Stimulated activated naive CD8-positive, alpha-beta T cell treated with anti-CD3 and anti-CD28 coated beads, Interleukin-15, Interleukin-2, amounts not matched to agents 100 ng/mL and 50 ng/mL, for 24 hours (primary cell): ENCODE results near the gene ADARB1.
"Not testable (repeated sequence)": the region's sequence is repeated elsewhere in the genome, so short reads cannot be mapped to it uniquely, and the experiment has no call there.

ENCODE experiments used
- H3K27ac Mint-ChIP-seq: one replicate; pipeline ENCODE4 v1.8.0; 2021; ENCODE audit warnings: mild to moderate bottlenecking, mixed read lengths
- H3K27me3 Mint-ChIP-seq: one replicate; pipeline ENCODE4 v1.8.0; 2021; ENCODE audit warnings: mixed read lengths
- H3K36me3 Mint-ChIP-seq: one replicate; pipeline ENCODE4 v1.8.0; 2021; ENCODE audit warnings: low read depth, mixed read lengths
- H3K4me1 Mint-ChIP-seq: one replicate; pipeline ENCODE4 v1.8.0; 2021; ENCODE audit warnings: low read depth, mixed read lengths
- H3K4me3 Mint-ChIP-seq: one replicate; pipeline ENCODE4 v1.8.0; 2021; ENCODE audit warnings: mild to moderate bottlenecking, mixed read lengths
- H3K9me3 Mint-ChIP-seq: one replicate; pipeline ENCODE4 v1.8.0; 2021; ENCODE audit warnings: mixed read lengths

ADARB1 gene

GRCh38 chr21:45141507-45141906, 67.1 kb downstream of the ADARB1 start:
- Mint-ChIP-seq H3K27me3 (no peaks in the 10 kb centered on the region), H3K36me3 (peaks cover 44% of the 10 kb centered on the region), H3K27ac (no peak overlapping the region)

GRCh38 chr21:45142469-45143308, 68.3 kb downstream of the ADARB1 start:
- Mint-ChIP-seq H3K9me3 (no peaks in the 10 kb centered on the region), H3K4me3 (no peak overlapping the region), H3K27ac (no peak overlapping the region), H3K4me1 (peaks cover 9% of the 10 kb centered on the region), H3K36me3 (peaks cover 35% of the 10 kb centered on the region), H3K27me3 (no peaks in the 10 kb centered on the region)

More at GRCh38 chr21:45141507-45141906, 67.1 kb downstream of the ADARB1 start:
- Mint-ChIP-seq H3K4me1 (peaks cover 16% of the 10 kb centered on the region), H3K9me3 (no peaks in the 10 kb centered on the region), H3K4me3 (no peak overlapping the region)

- Mint-ChIP-seq H3K4me3 (no peak overlapping the region), H3K27me3 (no peaks in the 10 kb centered on the region), H3K9me3 (no peaks in the 10 kb centered on the region), H3K4me1 (peaks cover 6% of the 10 kb centered on the region), H3K36me3 (peaks cover 44% of the 10 kb centered on the region), H3K27ac (no peak overlapping the region)
These were observed 69.5 kb downstream of the ADARB1 start for GRCh38 chr21:45143855-45144254.

- H3K4me1 Mint-ChIP-seq, result no peaks in the 10 kb centered on the region
- no peak overlapping the region for H3K27ac Mint-ChIP-seq
- H3K4me3 Mint-ChIP-seq, result no peak overlapping the region
- H3K27me3 Mint-ChIP-seq, result no peaks in the 10 kb centered on the region
- H3K9me3 Mint-ChIP-seq, result no peaks in the 10 kb centered on the region
- H3K36me3 Mint-ChIP-seq, result peaks cover 40% of the 10 kb centered on the region
These were observed 70.8 kb downstream of the ADARB1 start for GRCh38 chr21:45145146-45145545.

GRCh38 chr21:45145846-45146245, 71.5 kb downstream of the ADARB1 start:
- H3K27ac Mint-ChIP-seq, H3K27me3 Mint-ChIP-seq, H3K4me1 Mint-ChIP-seq, H3K4me3 Mint-ChIP-seq, H3K9me3 Mint-ChIP-seq: not testable (repeated sequence)
- H3K36me3 Mint-ChIP-seq, result peaks cover 36% of the 10 kb centered on the region

- Mint-ChIP-seq H3K4me3 (no peak overlapping the region), H3K27ac (no peak overlapping the region), H3K27me3 (no peaks in the 10 kb centered on the region), H3K36me3 (peaks cover 36% of the 10 kb centered on the region), H3K4me1 (peaks cover 4% of the 10 kb centered on the region), H3K9me3 (no peaks in the 10 kb centered on the region)
These were observed 71.9 kb downstream of the ADARB1 start for GRCh38 chr21:45146306-45146705.

GRCh38 chr21:45146801-45147200, 72.4 kb downstream of the ADARB1 start:
- Mint-ChIP-seq H3K4me1 (peaks cover 8% of the 10 kb centered on the region), H3K27ac (no peak overlapping the region), H3K9me3 (no peaks in the 10 kb centered on the region), H3K36me3 (peaks cover 36% of the 10 kb centered on the region), H3K27me3 (no peaks in the 10 kb centered on the region), H3K4me3 (no peak overlapping the region)

- Mint-ChIP-seq H3K4me1 (peaks cover 17% of the 10 kb centered on the region), H3K36me3 (peaks cover 43% of the 10 kb centered on the region), H3K9me3 (no peaks in the 10 kb centered on the region), H3K4me3 (no peak overlapping the region), H3K27me3 (no peaks in the 10 kb centered on the region), H3K27ac (no peak overlapping the region)
These were observed 73.3 kb downstream of the ADARB1 start for GRCh38 chr21:45147473-45148315.

GRCh38 chr21:45148316-45148990, 74.1 kb downstream of the ADARB1 start:
- no peaks in the 10 kb centered on the region for H3K9me3 Mint-ChIP-seq
- H3K27ac Mint-ChIP-seq, result no peak overlapping the region
- H3K36me3 Mint-ChIP-seq, result peaks cover 36% of the 10 kb centered on the region
- H3K4me1 Mint-ChIP-seq, result peaks cover 24% of the 10 kb centered on the region
- H3K27me3 Mint-ChIP-seq, result no peaks in the 10 kb centered on the region
- no peak overlapping the region for H3K4me3 Mint-ChIP-seq

GRCh38 chr21:45149021-45149420, 74.6 kb downstream of the ADARB1 start:
- peaks cover 29% of the 10 kb centered on the region for H3K4me1 Mint-ChIP-seq
- no peak overlapping the region for H3K4me3 Mint-ChIP-seq
- H3K9me3 Mint-ChIP-seq, result no peaks in the 10 kb centered on the region
- H3K27ac Mint-ChIP-seq, result no peak overlapping the region
- H3K27me3 Mint-ChIP-seq, result no peaks in the 10 kb centered on the region
- peaks cover 33% of the 10 kb centered on the region for H3K36me3 Mint-ChIP-seq

GRCh38 chr21:45150638-45151131, 76.3 kb downstream of the ADARB1 start:
- Mint-ChIP-seq H3K27me3 (no peaks in the 10 kb centered on the region), H3K27ac (no peak overlapping the region), H3K4me1 (peaks cover 43% of the 10 kb centered on the region), H3K4me3 (no peak overlapping the region), H3K36me3 (peaks cover 24% of the 10 kb centered on the region), H3K9me3 (no peaks in the 10 kb centered on the region)

GRCh38 chr21:45151445-45152160, 77.2 kb downstream of the ADARB1 start:
- peaks cover 20% of the 10 kb centered on the region for H3K36me3 Mint-ChIP-seq
- H3K9me3 Mint-ChIP-seq, result no peaks in the 10 kb centered on the region
- H3K27ac Mint-ChIP-seq, result no peak overlapping the region
- peaks cover 43% of the 10 kb centered on the region for H3K4me1 Mint-ChIP-seq
- H3K4me3 Mint-ChIP-seq, result peak overlapping the region; percentile 76
- H3K27me3 Mint-ChIP-seq, result no peaks in the 10 kb centered on the region

GRCh38 chr21:45152265-45152746, 77.9 kb downstream of the ADARB1 start:
- Mint-ChIP-seq H3K36me3 (peaks cover 27% of the 10 kb centered on the region), H3K27me3 (no peaks in the 10 kb centered on the region), H3K9me3 (no peaks in the 10 kb centered on the region), H3K4me3 (peak overlapping the region; percentile 76), H3K4me1 (peaks cover 43% of the 10 kb centered on the region), H3K27ac (peak overlapping the region; percentile 77)
